Measurements from ENCODE around the gene AATK. TPM values are rescaled to one million over a fixed set of nuclear protein-coding genes. Genes with fewer than 3 reads are reported as not detected.

AATK gene
- total and polyA plus RNA-seq, 12 donors, result 0.73 to 23.3 (median 9.9) TPM

DNA sequence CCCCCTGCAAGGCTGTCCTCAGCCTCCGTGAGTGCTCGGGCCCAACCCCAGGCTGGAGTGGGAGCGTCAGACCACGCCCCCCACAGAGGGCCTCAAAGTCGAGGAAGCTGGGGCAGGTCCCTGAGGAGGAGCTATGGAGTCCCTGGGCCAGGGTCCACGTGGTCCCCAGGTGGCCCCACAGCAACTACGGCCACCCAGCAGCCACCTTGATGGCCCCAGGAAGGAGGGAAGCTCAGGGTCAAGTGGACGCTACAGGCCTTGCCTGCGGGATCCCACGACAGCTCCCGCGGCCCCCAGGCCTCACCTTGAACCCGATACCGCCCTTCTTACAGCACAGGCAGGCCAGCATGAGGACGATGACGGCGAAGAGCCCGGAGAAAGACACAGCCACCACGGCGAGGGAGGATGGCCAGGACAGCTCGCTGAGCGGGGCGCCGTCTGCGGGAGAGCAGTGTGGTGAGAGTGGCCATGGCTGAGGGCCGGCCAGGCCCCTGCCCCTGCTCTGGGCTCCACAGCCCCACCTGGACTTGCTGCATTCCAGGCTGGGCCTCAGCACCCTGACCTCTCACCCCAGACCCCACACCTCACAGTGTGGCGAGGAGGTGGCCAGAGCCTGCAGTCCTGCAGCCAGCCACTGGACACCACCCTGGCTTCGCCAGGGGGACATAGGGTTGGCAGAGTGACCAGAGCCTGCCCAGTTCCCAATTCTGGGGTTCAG lies 31.8 kb downstream of the AATK start:
- 81 to 91% (median 84%) methylated on average over 21 to 28 of the region's 28 CpGs for WGBS, 4 donors
- no peaks in the 10 kb centered on the region for H3K4me1 ChIP-seq (replicated peaks in 1 of 2)
- no peaks in the 10 kb centered on the region for H3K36me3 ChIP-seq (replicated peaks in 1 of 2)
- no peaks in the 10 kb centered on the region for H3K27me3 ChIP-seq
- no peak overlapping the region for H3K4me3 ChIP-seq
- no peak overlapping the region for H3K27ac ChIP-seq
- no peak for DNase-seq
- intact Hi-C loops (cut with DNase I), result no loop called here
- no peaks in the 10 kb centered on the region for H3K9me3 ChIP-seq (replicated peaks in 1 of 3)
- TF ChIP-seq POLR2A (IDR thresholded peaks at IDR 0.05), result no peak
- TF ChIP-seq, protein P1, sequence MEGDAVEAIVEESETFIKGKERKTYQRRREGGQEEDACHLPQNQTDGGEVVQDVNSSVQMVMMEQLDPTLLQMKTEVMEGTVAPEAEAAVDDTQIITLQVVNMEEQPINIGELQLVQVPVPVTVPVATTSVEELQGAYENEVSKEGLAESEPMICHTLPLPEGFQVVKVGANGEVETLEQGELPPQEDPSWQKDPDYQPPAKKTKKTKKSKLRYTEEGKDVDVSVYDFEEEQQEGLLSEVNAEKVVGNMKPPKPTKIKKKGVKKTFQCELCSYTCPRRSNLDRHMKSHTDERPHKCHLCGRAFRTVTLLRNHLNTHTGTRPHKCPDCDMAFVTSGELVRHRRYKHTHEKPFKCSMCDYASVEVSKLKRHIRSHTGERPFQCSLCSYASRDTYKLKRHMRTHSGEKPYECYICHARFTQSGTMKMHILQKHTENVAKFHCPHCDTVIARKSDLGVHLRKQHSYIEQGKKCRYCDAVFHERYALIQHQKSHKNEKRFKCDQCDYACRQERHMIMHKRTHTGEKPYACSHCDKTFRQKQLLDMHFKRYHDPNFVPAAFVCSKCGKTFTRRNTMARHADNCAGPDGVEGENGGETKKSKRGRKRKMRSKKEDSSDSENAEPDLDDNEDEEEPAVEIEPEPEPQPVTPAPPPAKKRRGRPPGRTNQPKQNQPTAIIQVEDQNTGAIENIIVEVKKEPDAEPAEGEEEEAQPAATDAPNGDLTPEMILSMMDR (IDR thresholded peaks at IDR 0.05), result no peak

DNA sequence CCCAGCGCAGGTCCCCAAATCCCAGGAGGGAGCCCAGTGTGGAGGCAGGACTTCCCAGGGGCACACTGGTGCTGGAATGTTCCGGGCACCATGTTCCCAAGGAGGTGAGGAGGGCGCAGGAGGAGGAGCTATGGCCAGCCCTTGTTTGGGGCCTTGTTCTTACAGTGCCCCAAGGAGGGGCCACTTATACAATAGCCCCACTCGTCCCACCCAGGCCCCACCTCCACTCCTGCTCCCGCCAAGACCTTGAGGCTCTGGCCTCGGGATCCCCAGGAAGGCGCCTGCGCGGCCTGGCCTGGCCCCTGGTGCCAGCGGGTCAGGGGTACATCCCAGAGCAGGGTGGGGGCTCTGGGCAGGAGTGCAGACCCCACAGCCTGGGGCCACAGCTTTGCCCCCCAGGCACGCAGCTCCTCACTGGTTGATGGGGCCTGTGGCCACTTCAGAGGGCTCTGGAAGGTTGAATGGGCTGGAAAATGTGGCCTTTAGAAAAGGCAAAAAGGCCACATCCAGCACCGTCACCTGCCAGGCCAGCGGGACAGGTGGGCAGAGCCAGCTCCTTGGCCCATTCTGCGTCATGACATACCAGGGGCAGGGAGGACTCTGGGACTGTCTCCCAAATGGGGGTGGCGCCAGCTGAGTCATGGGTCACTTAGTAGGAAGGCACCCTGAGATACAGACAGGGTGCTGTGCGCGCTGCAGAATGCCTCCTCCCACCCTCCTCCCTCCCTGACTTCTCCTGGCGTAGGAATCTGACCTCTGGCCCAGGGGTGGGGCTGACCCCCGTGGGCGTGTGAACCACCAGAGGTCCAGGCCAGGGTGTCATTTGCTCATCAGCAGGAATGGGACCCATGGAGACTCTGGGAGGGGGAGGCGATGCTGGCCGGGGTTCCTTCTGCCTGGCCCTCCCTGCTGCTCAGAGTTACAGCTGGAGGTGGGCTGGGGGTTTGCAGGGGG lies 33.0 kb downstream of the AATK start:
- intact Hi-C loops (cut with DNase I), result no loop called here
- H3K9me3 ChIP-seq (replicated peaks in 1 of 3), result no peaks in the 10 kb centered on the region
- H3K27me3 ChIP-seq, result no peaks in the 10 kb centered on the region
- no peak for DNase-seq
- TF ChIP-seq, protein P1 (IDR thresholded peaks at IDR 0.05), result no peak
- no peak for TF ChIP-seq POLR2A (IDR thresholded peaks at IDR 0.05)
- no peaks in the 10 kb centered on the region for H3K4me1 ChIP-seq (replicated peaks in 1 of 2)
- H3K27ac ChIP-seq, result no peak overlapping the region
- no peak overlapping the region for H3K4me3 ChIP-seq
- no peaks in the 10 kb centered on the region for H3K36me3 ChIP-seq (replicated peaks in 1 of 2)
- 78 to 90% (median 86%) methylated on average over 14 to 22 of the region's 22 CpGs for WGBS, 4 donors

DNA sequence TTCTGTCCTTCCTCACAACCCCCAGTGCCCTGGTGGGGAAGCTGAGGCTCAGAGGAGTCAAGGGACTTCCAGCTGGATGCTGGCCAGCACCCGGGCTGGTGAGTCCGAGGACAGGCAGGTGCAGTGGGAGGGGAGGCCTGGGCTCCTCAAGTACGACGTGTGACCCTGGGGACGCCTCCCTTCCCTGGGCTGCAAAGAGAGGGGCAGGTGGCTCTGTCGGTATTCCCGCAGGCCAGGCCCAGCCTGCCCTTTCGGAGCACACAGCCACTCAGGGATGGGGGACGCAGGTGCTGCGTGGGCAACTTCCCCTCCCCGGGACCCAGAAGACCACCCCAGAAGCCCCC lies 33.9 kb downstream of the AATK start:
- Histone ChIP-seq H3K36me3 (replicated peaks in 1 of 2) (no peaks in the 10 kb centered on the region), H3K4me1 (replicated peaks in 1 of 2) (no peaks in the 10 kb centered on the region), H3K27me3 (no peaks in the 10 kb centered on the region), H3K9me3 (replicated peaks in 1 of 3) (no peaks in the 10 kb centered on the region), H3K27ac (no peak overlapping the region), H3K4me3 (no peak overlapping the region)
- WGBS, 4 donors, result 72 to 100% (median 78%) methylated on average over 1 to 11 of the region's 11 CpGs
- DNase-seq, result no peak
- TF ChIP-seq, protein P1 (IDR thresholded peaks at IDR 0.05), result no peak
- no peak for TF ChIP-seq POLR2A (IDR thresholded peaks at IDR 0.05)
- intact Hi-C loops (cut with DNase I), result no loop called here

DNA sequence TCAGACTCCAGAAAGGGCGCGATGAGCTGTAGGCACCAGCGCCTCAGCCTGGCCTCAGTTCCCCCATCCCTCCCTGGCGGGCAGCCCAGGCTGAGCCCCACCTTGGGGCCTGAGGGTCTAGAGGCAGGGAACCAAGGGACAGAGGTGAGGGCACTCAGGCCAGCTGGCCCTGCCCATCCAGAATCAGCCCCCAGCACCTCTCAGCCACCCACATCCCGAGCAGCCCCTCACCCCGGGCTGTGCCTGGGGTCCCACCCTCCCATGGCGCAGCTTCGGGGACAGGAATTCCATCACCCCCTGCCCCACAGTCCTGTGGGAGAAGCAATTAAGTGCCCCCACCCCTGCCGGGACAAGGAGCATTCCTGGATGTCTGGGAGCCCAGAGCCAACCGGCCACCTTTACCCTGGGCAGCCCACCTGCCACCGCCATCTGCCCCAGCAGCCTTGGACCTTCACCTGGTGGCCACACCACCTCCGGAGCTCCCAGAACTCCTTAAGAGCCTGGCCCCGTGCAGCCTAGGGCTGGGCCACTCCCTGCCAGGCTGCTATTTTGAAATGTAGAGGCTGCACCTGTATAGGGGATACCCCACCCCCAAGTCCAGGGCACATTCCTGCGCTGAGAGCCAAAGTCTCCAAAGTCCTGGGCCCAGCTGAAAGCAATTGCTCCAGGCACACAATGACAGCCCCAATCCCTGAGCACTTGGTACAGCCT lies 34.4 kb downstream of the AATK start:
- intact Hi-C loops (cut with DNase I), result no loop called here
- no peak for DNase-seq
- Histone ChIP-seq H3K9me3 (replicated peaks in 1 of 3) (no peaks in the 10 kb centered on the region), H3K27ac (no peak overlapping the region), H3K4me1 (replicated peaks in 1 of 2) (no peaks in the 10 kb centered on the region), H3K4me3 (no peak overlapping the region), H3K36me3 (replicated peaks in 1 of 2) (no peaks in the 10 kb centered on the region), H3K27me3 (no peaks in the 10 kb centered on the region)
- no peak for TF ChIP-seq POLR2A (IDR thresholded peaks at IDR 0.05)
- TF ChIP-seq, protein P1 (IDR thresholded peaks at IDR 0.05), result no peak
- WGBS, 4 donors, result 87 to 94% (median 89%) methylated on average over 2 to 14 of the region's 14 CpGs

All from adrenal gland (tissue), 12 donors.